SK-N-SH (cell line): ENCODE results near the gene DHPS. TPM values are rescaled to one million over a fixed set of nuclear protein-coding genes. Genes with fewer than 3 reads are reported as not detected.
"Not testable (repeated sequence)": the region's sequence is repeated elsewhere in the genome, so short reads cannot be mapped to it uniquely, and the experiment has no call there.

Experiments
- CTCF ChIA-PET: fragments of 300-600, 350-600 bp; formaldehyde crosslinking; extraction: SDS; loops from one replicate; lab custom pipeline; 2021; lab: Yijun Ruan, JAX
- POLR2A ChIA-PET: fragments of 350-600 bp; sonication (Branson Sonifier 250); formaldehyde crosslinking; extraction: SDS; loops from one replicate; lab custom pipeline; 2020; ENCODE audit warnings: antibody characterized with exemption, inconsistent platforms; lab: Yijun Ruan, JAX
- DNase-seq: peaks from one replicate; pipeline ENCODE4 v3.0.0; 2012
- H2AFZ ChIP-seq: fragments of 200-600 bp; sonication (generic); 2 replicates; pipeline ENCODE4 v1.8.1; 2016; ENCODE audit warnings: antibody characterized with exemption, mild to moderate bottlenecking, low read depth
- H3F3A ChIP-seq: fragments of 200-600 bp; sonication (generic); replicated peaks from 2 replicates; pipeline ENCODE3; 2016; ENCODE audit warnings: antibody characterized with exemption, mild to moderate bottlenecking; ENCODE audit not compliant: insufficient read depth
- H3K27ac ChIP-seq, 2 experiments: fragments of 200-500 bp in 1 of 2; fragments of 200-600 bp in 1 of 2; sonication (Bioruptor generic) in 1 of 2; sonication (generic), shearing (Covaris generic) in 1 of 2; 2 replicates each; pipeline versions ENCODE4 v1.5.1 to v1.6.1; 2014 to 2016; ENCODE audit warnings: low read depth in 2 of 2, inconsistent platforms in 1 of 2, low read length in 1 of 2, mild to moderate bottlenecking in 1 of 2, mixed read lengths in 1 of 2
- H3K27me3 ChIP-seq: fragments of 200-600 bp; sonication (generic), shearing (Covaris generic); 2 replicates; pipeline ENCODE4 v1.6.1; 2016; ENCODE audit warnings: mixed run types; ENCODE audit not compliant: insufficient read depth
- H3K36me3 ChIP-seq, 2 experiments: fragments of 200-500 bp in 1 of 2; fragments of 200-600 bp in 1 of 2; sonication (Bioruptor generic) in 1 of 2; sonication (generic) in 1 of 2; replicated peaks in 1 of 2; 2 replicates each; pipeline versions ENCODE3 to v1.5.1; 2014 to 2016; ENCODE audit warnings: low read length in 1 of 2, mild to moderate bottlenecking in 1 of 2; ENCODE audit not compliant: insufficient read depth in 2 of 2, control insufficient read depth in 1 of 2
- H3K4me1 ChIP-seq, 2 experiments: fragments of 200-500 bp in 1 of 2; fragments of 200-600 bp in 1 of 2; sonication (Bioruptor generic) in 1 of 2; sonication (generic), shearing (Covaris generic) in 1 of 2; 2 replicates each; pipeline versions ENCODE4 v1.5.1 to v1.6.1; 2014 to 2016; ENCODE audit warnings: low read depth in 1 of 2, low read length in 1 of 2, mixed run types in 1 of 2; ENCODE audit not compliant: insufficient read depth in 2 of 2, control insufficient read depth in 1 of 2
- H3K4me2 ChIP-seq: fragments of 200-600 bp; sonication (generic), shearing (Covaris generic); 2 replicates; pipeline ENCODE4 v1.6.1; 2017; ENCODE audit warnings: mixed run types
- H3K4me3 ChIP-seq, 2 experiments: fragments of 200-500 bp in 1 of 2; fragments of 200-600 bp in 1 of 2; sonication (Bioruptor generic) in 1 of 2; sonication (generic), shearing (Covaris generic) in 1 of 2; 2 replicates each; pipeline versions ENCODE4 v1.5.1 to v1.8.1; 2014 to 2016; ENCODE audit warnings: low read depth in 2 of 2, inconsistent platforms in 1 of 2, low read length in 1 of 2, mild to moderate bottlenecking in 1 of 2, mixed read lengths in 1 of 2, moderate library complexity in 1 of 2
- H3K79me2 ChIP-seq: fragments of 200-600 bp; sonication (generic); 2 replicates; pipeline ENCODE4 v1.8.1; 2017; ENCODE audit warnings: mild to moderate bottlenecking; ENCODE audit not compliant: insufficient read depth
- H3K9ac ChIP-seq: fragments of 200-600 bp; sonication (generic); 2 replicates; pipeline ENCODE4 v1.6.1; 2017; ENCODE audit warnings: mixed run types
- H3K9me2 ChIP-seq: fragments of 200-600 bp; sonication (generic); 2 replicates; pipeline ENCODE4 v1.6.1; 2017; ENCODE audit warnings: mixed run types
- H3K9me3 ChIP-seq: fragments of 200-600 bp; sonication (generic); 2 replicates; pipeline ENCODE4 v1.6.1; 2017; ENCODE audit warnings: mixed run types, mild to moderate bottlenecking, moderate library complexity
- H4K20me1 ChIP-seq: fragments of 200-600 bp; sonication (generic); 2 replicates; pipeline ENCODE4 v1.6.1; 2017; ENCODE audit warnings: mild to moderate bottlenecking, mixed run types; ENCODE audit not compliant: insufficient read depth
- EZH2phosphoT487 ChIP-seq: fragments of 200-600 bp; sonication (generic); IDR thresholded peaks from 2 replicates; pipeline ENCODE4 v1.6.1; 2017; ENCODE audit warnings: low read depth, mixed run types, mild to moderate bottlenecking, antibody characterized with exemption, moderate library complexity, borderline replicate concordance
- FOXM1 ChIP-seq: IDR thresholded peaks from 2 replicates; pipeline ENCODE4 v1.4.0; 2012; ENCODE audit warnings: low read depth, mild to moderate bottlenecking
- GATA2 ChIP-seq: sonication (generic); formaldehyde crosslinking; IDR thresholded peaks from 2 replicates; pipeline ENCODE4 v1.5.0; 2020; ENCODE audit warnings: mild to moderate bottlenecking, missing genetic modification reagents
- IRF3 ChIP-seq: fragments of 150-350 bp; IDR thresholded peaks from 2 replicates; pipeline ENCODE4 v1.6.1; 2016; ENCODE audit warnings: mild to moderate bottlenecking, low read depth, low read length
- MEF2A ChIP-seq: IDR thresholded peaks from 2 replicates; pipeline ENCODE4 v1.4.0; 2012; ENCODE audit warnings: low read depth, borderline replicate concordance
- RXRA ChIP-seq: IDR thresholded peaks from 2 replicates; pipeline ENCODE4 v1.4.0; 2012; ENCODE audit warnings: low read depth, mild to moderate bottlenecking, borderline replicate concordance
- TCF12 ChIP-seq: IDR thresholded peaks from 2 replicates; pipeline ENCODE4 v1.4.0; 2012
- USF2 ChIP-seq: fragments of 150-350 bp; IDR thresholded peaks from 2 replicates; pipeline ENCODE4 v1.6.1; 2017; ENCODE audit warnings: antibody characterized with exemption, low read length, low read depth, borderline replicate concordance
- ZBTB33 ChIP-seq: IDR thresholded peaks from 2 replicates; pipeline ENCODE4 v1.4.0; 2012; ENCODE audit warnings: low read depth, borderline replicate concordance
- WGBS: methylation state at CpG from one replicate; pipeline ENCODE4 v1.1.6; 2017; ENCODE audit warnings: low lambda C conversion rate; 5-methylcytosine and 5-hydroxymethylcytosine counted together
- polyA plus RNA-seq, 3 experiments: library from polyadenylated mRNA; depleted of rRNA; stranded (reverse); fragments of >200 nt; gene quantifications; 2 replicates each; pipeline ENCODE4 v1.2.3, GENCODE V29; 2012

The DHPS gene
- polyA plus RNA-seq, 1 of the 3 experiments (the other 2 are of a cell fraction), result 179 TPM

- TF ChIP-seq RXRA, result no peak
- no peak for TF ChIP-seq IRF3
- TF ChIP-seq TCF12, result no peak
- TF ChIP-seq ZBTB33, result no peak
- ChIA-PET POLR2A (no interaction called here), CTCF (interaction anchor here (1.4 to 3.1 kb wide), 4 partner anchors 8 to 116 kb away, joined by 4 to 21 read pairs (median 10); a partner anchor contains a TSS)
- no peak for DNase-seq
- Histone ChIP-seq H3K4me2 (peak overlapping the region; percentile 99), H3K27ac (no peak overlapping the region), H2AFZ (no peak overlapping the region), H3K79me2 (peaks cover 33% of the 10 kb centered on the region; the same call in 1 of the 2 replicates), H3K9me3 (no peaks in the 10 kb centered on the region), H3K9ac (no peak overlapping the region), H3K4me1 (peaks cover 0 to 4% of the 10 kb centered on the region in 2 experiments; a peak in 1 of 4 replicates), H3K36me3 (peaks cover 30 to 34% of the 10 kb centered on the region in 2 experiments), H3K9me2 (no peaks in the 10 kb centered on the region), H3K27me3 (no peaks in the 10 kb centered on the region), H3F3A (peaks cover 15% of the 10 kb centered on the region), H3K4me3 (0 out of 4 replicates have a peak overlapping the region, but pooled peaks of 1 of the 2 experiments have one; percentile 94), H4K20me1 (peaks cover 12% of the 10 kb centered on the region)
- 100% methylated on average over 8 of the region's 9 CpGs for WGBS
These were observed 1.6 kb downstream of the DHPS start for GRCh38 chr19:12680034-12680433.

GRCh38 chr19:12678039-12678438, 3.6 kb downstream of the DHPS start:
- not testable (repeated sequence) for H3K4me3 ChIP-seq, H2AFZ ChIP-seq, H3K9me2 ChIP-seq, H3K9ac ChIP-seq, H3K4me1 ChIP-seq, H3K27me3 ChIP-seq, H3K9me3 ChIP-seq, H3K4me2 ChIP-seq, DNase-seq, H3K27ac ChIP-seq
- H3K36me3 ChIP-seq, result peaks cover 41 to 43% of the 10 kb centered on the region in 2 experiments
- peaks cover 15% of the 10 kb centered on the region for H3F3A ChIP-seq
- H3K79me2 ChIP-seq, result peaks cover 35% of the 10 kb centered on the region; the same call in 1 of the 2 replicates
- H4K20me1 ChIP-seq, result peaks cover 12% of the 10 kb centered on the region
- CTCF ChIA-PET, result interaction anchor here (0.9 to 2.2 kb wide), 7 partner anchors 8 to 170 kb away, joined by 3 to 11 read pairs (median 4); partner anchors contain the start of gene MAN2B1
- WGBS, result 96% methylated on average over 5 of the region's 5 CpGs
- POLR2A ChIA-PET, result interaction anchor here (1.1 kb wide), 1 partner anchor 9 kb away, joined by 4 read pairs; a partner anchor contains a TSS

GRCh38 chr19:12676928-12677327, 4.8 kb downstream of the DHPS start:
- Histone ChIP-seq H3K27ac (no peak overlapping the region), H3K4me1 (peaks cover 0 to 4% of the 10 kb centered on the region in 2 experiments; a peak in 1 of 4 replicates), H3F3A (peaks cover 17% of the 10 kb centered on the region), H3K27me3 (no peaks in the 10 kb centered on the region), H3K9ac (no peak overlapping the region), H3K9me2 (no peaks in the 10 kb centered on the region), H3K36me3 (peaks cover 43 to 46% of the 10 kb centered on the region in 2 experiments), H3K79me2 (peaks cover 35% of the 10 kb centered on the region; the same call in 1 of the 2 replicates), H3K9me3 (no peaks in the 10 kb centered on the region), H3K4me3 (no peak overlapping the region), H4K20me1 (peaks cover 12% of the 10 kb centered on the region), H3K4me2 (no peak overlapping the region), H2AFZ (no peak overlapping the region)
- TF ChIP-seq IRF3 (no peak), FOXM1 (no peak), USF2 (no peak), RXRA (no peak), GATA2 (CRISPR knock-in tag) (no peak), MEF2A (no peak), EZH2phosphoT487 (no peak)
- WGBS, result 96% methylated on average over 7 of the region's 12 CpGs
- CTCF ChIA-PET, result interaction anchor here (0.6 to 2.2 kb wide), 18 partner anchors 8 to 617 kb away, joined by 3 to 11 read pairs (median 4); partner anchors contain the start of genes FBXW9, MAN2B1, WDR83 and ZNF490
- POLR2A ChIA-PET, result interaction anchor here (0.6 to 1.4 kb wide), 2 partner anchors 11 to 41 kb away, joined by 5 to 6 read pairs; partner anchors contain the start of genes MAN2B1 and WDR83
- DNase-seq, result no peak
